HG03432 (cell line): ENCODE data around the gene PXDC1.
A peak's percentile ranks its signal among the peaks of the same experiment; 100 is the strongest.
"Not testable (repeated sequence)": the region's sequence is repeated elsewhere in the genome, so short reads cannot be mapped to it uniquely, and the experiment has no call there.

Source experiments
- ATAC-seq: cut with Tn5 transposase; IDR thresholded peaks from one replicate; pipeline ENCODE4 v1.9.1; 2021; ENCODE audit warnings: mild to moderate bottlenecking, moderate library complexity; ENCODE audit not compliant: unreplicated experiment

PXDC1 gene

DNA sequence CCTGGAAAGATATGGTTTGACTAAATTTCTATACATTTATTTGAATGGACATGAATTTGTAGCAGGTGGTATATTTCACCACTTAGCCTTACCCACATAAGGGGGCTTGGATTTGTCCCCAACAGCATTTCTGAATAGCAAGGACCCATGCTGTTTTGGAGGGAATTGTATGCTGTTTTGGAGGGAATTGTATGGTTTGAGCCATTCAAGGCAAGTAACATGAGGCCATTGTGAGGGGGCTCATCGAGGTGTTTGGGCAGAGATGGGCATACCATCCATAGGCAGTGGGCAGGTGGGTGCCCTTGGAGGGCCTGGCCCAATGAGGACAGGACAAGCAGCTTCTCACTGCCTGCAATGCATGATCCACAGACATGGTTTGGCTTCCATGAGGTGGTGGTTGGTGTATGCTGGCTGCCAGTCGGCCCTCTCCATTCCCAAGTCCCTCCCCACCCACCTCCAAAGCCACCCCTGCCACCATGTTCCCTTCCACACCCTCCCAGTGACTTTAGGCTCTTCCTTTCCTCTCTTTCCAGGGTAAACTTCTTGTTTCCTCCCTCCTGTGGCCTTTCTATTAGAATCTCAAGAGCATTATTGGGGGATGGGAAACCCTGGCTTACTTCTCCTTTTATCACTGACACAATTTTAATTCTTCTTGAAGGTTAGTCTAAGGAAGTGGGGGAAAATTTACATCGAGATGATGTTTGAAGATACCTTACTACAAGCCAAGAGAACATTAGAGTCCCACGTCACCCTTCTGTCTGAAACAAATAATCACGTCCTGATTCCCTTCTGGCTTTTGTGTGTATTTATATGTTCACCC lies 13.2 kb upstream of the PXDC1 start:
- no peak for ATAC-seq

DNA sequence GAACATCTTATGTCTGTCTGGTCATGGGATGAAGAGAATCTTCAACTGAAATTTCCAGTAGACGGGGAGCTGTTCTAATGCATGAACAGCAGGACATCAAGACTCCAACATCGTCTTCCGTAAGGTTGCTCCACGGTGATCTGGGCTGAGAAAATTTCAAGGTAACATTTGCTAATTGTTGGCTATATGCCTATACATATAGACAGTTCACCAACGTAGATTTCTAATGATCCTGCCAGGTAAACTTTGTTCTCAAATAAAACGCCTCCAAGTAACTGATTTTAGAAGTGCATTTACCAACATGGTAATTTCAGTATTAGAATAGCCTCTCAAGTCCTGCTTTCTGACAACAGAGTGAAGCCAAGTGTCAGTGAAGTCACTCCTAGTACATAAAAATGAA lies 11.3 kb upstream of the PXDC1 start:
- ATAC-seq: no peak

DNA sequence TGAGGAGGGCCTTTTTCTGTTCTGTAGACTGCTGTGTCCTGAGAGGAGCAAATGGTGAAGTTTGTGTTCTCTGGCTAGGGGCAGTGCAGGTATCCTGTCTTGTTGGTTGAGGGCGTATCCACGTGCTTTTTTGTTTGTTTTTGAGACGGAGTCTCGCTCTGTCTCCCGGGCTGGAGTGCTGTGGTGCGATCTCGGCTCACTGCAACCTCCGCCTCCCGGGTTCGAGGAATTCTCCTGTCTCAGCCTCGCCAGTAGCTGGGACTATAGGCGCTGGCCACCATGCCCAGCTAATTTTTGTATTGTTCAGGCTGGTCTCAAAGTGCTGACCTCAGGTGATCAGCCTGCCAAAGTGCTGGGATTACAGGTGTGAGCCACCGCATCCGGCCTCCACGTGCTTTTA lies 10.8 kb upstream of the PXDC1 start:
- no peak for ATAC-seq

DNA sequence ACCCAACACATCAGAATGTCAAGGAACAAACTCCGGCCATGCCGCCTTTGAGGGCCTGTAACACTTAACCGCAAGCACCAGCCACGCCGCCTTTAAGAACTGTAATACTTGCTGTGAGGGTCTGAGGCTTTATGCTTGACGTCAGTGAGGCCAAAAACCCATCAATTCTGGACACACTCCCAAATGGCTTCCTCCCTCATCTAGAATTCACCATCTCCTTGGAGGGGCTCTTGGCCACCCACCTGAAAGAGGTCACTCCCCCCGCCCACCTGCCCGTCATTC lies 10.4 kb upstream of the PXDC1 start:
- ATAC-seq: no peak

- ATAC-seq: no peak
Measured at GRCh38 chr6:3759646-3760232, 8.2 kb upstream of the PXDC1 start.

DNA sequence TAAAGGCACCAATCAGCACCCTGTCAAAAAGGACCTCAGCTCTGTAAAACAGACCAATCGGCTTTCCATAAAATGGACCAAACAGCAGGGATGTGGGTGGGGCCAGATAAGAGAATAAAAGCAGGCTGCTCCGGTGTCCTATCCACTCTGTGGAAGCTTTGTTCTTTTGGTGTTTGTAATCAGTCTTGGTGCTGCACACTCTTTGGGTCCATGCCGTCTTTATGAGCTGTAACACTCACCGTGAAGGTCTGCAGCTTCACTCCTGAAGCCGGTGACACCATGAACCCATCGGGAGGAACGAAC lies 7.3 kb upstream of the PXDC1 start:
- ATAC-seq: no peak

- ATAC-seq: not testable (repeated sequence)
Measured at GRCh38 chr6:3757998-3758841, 6.7 kb upstream of the PXDC1 start.

GRCh38 chr6:3757241-3757641 lies 5.7 kb upstream of the PXDC1 start:
- ATAC-seq: no peak

DNA sequence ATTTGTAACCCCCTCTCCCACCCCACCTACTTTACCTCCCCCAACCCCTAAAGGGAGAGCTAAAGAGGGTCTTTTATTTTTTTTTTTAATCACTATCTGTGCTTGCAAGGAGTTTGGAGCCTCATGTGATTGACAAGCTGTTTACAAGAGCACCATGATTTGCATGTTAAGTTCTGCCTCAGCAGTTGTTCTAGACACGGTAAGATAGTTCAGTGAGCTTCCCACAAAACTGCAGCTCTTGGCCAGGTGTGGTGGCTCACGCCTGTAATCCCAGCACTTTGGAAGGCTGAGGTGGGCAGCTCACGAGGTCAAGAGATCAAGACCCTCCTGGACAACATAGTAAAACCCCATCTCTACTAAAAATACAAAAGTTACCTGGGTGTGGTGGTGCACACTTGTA lies 5.0 kb upstream of the PXDC1 start:
- ATAC-seq: no peak

DNA sequence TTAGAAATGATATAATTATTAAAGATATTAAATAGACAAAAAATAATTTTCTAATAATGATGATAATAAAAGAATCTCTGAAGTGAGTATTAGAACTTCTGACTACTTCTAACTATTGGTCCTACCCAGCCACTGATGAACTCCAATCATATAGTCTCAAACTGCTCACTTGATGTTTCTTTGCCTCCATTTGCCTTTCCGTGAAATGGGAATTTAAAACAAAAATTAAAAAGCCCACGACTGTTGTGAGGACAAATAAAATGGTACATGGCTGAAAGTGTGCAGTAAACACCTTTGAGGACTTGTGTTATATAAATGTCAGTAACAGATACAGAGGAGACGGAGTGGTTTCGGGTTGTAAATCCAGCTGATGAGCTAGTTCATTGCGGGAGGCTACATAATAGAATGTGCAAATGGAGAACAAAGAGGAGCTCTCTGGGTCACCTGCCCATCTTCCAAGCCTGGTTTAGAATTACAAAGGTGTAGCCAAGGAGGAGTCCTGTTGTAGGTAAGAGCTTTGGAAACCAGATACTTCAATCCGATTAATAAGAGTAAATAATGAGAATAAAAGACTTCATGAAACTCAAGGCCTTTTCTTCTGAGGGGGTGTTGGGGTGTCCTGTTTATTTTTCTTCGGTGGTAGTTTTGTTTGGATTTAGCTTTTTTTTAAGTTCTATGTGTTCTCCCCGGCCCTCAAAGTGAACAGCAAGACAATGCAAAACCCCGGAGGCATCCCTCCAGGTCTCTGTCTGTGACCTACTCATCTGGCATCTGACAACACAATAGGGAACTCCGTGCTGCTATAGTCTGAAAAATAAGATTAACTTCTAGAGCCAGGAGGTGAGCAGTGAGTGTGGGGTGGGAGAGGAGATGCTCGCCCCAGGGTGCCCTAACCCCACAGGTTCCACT lies 4.4 kb upstream of the PXDC1 start:
- ATAC-seq: no peak

DNA sequence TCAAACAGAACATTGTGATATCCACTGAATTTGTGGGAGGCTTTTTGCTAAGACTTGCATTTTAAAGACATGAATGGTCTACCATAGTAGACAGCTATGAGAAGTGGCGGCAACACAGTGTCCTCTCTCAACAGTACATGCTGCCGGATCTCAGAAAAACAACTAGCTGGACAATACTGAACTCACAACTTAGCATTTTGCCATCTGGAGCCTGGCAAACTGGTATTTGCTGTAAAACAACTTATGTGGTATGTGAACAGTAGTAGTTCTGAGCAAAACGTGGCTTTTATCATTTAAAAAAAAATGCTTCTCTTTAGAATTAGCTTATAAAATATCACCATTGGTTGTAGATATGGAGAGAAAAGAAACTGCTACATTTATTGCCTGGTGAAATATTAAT lies 3.3 kb upstream of the PXDC1 start:
- ATAC-seq: no peak

DNA sequence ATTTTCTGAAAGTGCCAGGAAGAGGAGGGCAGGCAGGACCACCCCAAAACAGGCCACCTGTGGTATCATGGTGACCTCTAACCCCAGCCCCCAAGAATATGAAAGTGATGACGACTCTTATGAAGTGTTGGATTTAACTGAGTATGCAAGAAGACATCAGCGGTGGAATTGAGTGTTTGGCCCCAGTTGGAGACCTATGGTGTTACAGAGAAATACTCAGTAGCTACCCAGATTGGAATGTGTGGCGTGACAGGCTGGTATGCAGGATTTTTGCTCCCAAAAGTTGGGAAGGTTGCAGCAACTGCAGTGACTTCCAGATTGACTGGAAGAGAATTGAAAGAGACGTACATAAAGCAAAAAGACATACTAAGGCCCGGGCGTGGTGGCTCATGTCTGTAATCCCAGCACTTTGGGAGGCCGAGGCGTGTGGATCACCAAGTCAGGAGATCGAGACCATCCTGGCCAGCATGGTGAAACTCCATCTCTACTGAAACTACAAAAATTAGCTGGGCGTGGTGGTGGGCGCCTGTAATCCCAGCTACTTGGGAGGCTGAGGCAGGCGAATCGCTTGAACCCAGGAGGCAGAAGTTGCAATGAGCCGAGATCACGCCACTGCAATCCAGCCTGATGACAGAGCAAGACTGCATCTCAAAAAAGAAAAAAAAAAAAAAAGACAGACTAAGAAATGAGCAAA lies 2.7 kb upstream of the PXDC1 start:
- ATAC-seq: not testable (repeated sequence)

GRCh38 chr6:3753228-3753835 lies 1.8 kb upstream of the PXDC1 start:
- ATAC-seq: no peak

DNA sequence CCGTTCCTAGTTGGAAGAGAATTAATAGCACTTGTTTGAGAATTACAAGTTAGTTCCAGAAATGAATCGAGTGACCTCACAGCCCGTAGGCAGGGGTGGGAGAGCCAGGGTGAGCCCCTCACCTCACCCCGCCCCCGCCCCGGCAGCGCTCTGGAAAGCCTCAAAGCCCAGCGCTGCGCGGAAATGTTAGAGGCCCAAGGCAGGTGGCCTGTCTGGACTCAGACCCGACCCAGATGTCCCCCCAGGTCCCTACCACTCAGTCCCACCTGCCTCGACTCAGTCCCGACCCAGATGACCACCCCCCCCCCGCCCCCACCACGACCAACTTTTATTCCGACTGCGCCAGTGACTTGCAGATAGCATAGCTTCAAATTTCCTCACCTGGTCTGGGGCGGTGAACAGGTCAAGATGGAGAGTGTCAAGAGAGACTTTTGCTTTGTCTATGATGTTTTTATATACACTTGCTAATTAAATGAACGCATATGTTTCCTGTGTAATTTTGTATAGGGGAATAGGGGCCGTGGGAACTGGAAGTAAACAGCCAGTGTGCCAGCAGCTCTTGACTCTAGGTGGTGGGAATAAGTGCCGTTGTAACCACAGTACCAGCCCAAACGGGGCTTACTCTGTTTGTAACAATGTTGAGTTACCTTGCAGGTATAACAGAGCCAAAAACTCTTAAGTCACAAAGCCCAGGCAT lies 1.2 kb upstream of the PXDC1 start:
- ATAC-seq: no peak

GRCh38 chr6:3751730-3752530 lies 417 bp upstream of the PXDC1 start:
- ATAC-seq: peak; percentile 67

DNA sequence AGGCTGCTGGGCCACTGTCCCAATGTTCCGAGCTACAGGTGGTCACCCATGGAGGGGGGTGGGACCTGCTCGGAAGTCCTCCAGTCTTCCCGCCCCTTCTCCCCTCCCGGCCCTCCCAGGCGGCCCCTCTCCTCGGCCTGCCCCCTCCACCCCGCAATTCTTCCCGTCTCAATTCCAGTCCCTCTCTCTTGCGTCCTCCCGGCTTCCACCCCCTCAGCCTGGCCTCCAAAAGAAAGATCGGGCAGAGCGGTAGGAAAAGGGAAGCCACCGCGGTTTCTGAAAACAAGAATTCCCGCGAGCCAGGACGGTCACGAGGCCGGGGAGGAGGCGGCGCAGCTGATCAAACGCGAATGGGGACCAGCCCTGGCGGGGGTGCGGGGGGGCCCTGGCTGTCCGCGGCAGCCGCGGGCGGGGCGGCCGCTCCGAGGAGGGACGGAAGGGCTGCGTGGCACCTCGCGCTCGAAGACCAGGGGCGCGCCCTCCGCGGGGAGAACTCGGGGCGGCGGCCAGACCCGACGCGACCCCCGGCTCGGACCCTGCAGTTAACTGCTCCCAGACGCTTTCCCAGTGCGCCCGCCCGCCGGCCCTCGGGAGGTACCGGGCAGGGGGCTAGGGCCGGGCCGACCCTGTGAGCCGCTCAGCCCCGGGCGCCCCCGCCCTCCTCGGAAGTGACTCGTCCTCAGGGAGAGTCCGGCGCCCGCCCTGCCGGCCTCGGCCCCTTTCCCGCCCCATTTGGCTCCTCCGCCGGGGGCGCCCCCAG lies 1.0 kb downstream of the PXDC1 start:
- no peak for ATAC-seq

DNA sequence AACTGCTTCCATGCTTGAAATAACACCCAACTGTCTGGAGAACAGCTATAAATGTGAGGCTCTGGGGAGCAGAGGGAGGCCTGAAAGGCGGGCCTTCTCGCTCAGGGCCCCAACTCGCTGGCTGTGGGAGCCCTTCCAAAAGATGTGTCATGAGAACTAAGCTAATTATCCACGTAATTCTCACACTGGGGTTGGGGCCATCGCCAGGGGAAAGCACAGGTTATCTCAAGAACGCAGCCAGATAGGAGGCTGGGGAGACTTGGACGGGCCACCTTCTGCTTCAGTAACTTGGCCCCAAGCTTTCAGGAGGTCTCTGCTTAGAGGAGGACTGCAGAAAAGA lies 1.6 kb downstream of the PXDC1 start:
- ATAC-seq: no peak
